HG02943 (cell line): ENCODE measurements around the gene B4GALT5.

Experiments
- ATAC-seq: cut with Tn5 transposase; IDR thresholded peaks from one replicate; pipeline ENCODE4 v1.9.1; 2021; ENCODE audit warnings: mild to moderate bottlenecking, low read depth, moderate library complexity; ENCODE audit not compliant: unreplicated experiment

The B4GALT5 gene

GRCh38 chr20:49663112-49663511, 50.6 kb downstream of the B4GALT5 start:
- no peak for ATAC-seq

GRCh38 chr20:49661560-49662329, 51.9 kb downstream of the B4GALT5 start:
- no peak for ATAC-seq

- no peak for ATAC-seq
Observed at GRCh38 chr20:49660912-49661311, 52.8 kb downstream of the B4GALT5 start.

GRCh38 chr20:49659056-49659455, 54.6 kb downstream of the B4GALT5 start:
- ATAC-seq = no peak

GRCh38 chr20:49658508-49658907, 55.2 kb downstream of the B4GALT5 start:
- ATAC-seq = no peak

- no peak for ATAC-seq
Observed at GRCh38 chr20:49657118-49657901, 56.4 kb downstream of the B4GALT5 start.

- no peak for ATAC-seq
Observed at GRCh38 chr20:49656304-49656703, 57.4 kb downstream of the B4GALT5 start.

GRCh38 chr20:49653925-49654434, 59.7 kb downstream of the B4GALT5 start:
- no peak for ATAC-seq

GRCh38 chr20:49649672-49650071, 64.0 kb downstream of the B4GALT5 start:
- ATAC-seq = no peak

GRCh38 chr20:49647550-49647949, 66.1 kb downstream of the B4GALT5 start:
- no peak for ATAC-seq

- no peak for ATAC-seq
Observed at GRCh38 chr20:49646528-49646927, 67.2 kb downstream of the B4GALT5 start.

- no peak for ATAC-seq
Observed at GRCh38 chr20:49646126-49646525, 67.6 kb downstream of the B4GALT5 start.

- ATAC-seq = no peak
Observed at GRCh38 chr20:49644980-49645565, 68.6 kb downstream of the B4GALT5 start.

GRCh38 chr20:49642816-49643215, 70.9 kb downstream of the B4GALT5 start:
- ATAC-seq = no peak

GRCh38 chr20:49641683-49642656, 71.7 kb downstream of the B4GALT5 start:
- no peak for ATAC-seq

- ATAC-seq = no peak
Observed at GRCh38 chr20:49637046-49637637, 76.5 kb downstream of the B4GALT5 start.

GRCh38 chr20:49636447-49636846, 77.2 kb downstream of the B4GALT5 start:
- ATAC-seq = no peak

GRCh38 chr20:49635866-49636265, 77.8 kb downstream of the B4GALT5 start:
- ATAC-seq = no peak

GRCh38 chr20:49635166-49635565, 78.5 kb downstream of the B4GALT5 start:
- ATAC-seq = no peak

GRCh38 chr20:49634116-49634515, 79.6 kb downstream of the B4GALT5 start:
- ATAC-seq = no peak
